Activated T-helper 1 cell treated with Interleukin-2 at 50 U/mL for 16 hours (primary cell): ENCODE measurements around the gene PXDN.
"Not testable (repeated sequence)": the region's sequence is repeated elsewhere in the genome, so short reads cannot be mapped to it uniquely, and the experiment has no call there.

Experiments
- DNase-seq: peaks from one replicate; pipeline ENCODE4 v3.0.0-alpha.2; 2020; ENCODE audit warnings: low read depth

Gene PXDN, protein sequence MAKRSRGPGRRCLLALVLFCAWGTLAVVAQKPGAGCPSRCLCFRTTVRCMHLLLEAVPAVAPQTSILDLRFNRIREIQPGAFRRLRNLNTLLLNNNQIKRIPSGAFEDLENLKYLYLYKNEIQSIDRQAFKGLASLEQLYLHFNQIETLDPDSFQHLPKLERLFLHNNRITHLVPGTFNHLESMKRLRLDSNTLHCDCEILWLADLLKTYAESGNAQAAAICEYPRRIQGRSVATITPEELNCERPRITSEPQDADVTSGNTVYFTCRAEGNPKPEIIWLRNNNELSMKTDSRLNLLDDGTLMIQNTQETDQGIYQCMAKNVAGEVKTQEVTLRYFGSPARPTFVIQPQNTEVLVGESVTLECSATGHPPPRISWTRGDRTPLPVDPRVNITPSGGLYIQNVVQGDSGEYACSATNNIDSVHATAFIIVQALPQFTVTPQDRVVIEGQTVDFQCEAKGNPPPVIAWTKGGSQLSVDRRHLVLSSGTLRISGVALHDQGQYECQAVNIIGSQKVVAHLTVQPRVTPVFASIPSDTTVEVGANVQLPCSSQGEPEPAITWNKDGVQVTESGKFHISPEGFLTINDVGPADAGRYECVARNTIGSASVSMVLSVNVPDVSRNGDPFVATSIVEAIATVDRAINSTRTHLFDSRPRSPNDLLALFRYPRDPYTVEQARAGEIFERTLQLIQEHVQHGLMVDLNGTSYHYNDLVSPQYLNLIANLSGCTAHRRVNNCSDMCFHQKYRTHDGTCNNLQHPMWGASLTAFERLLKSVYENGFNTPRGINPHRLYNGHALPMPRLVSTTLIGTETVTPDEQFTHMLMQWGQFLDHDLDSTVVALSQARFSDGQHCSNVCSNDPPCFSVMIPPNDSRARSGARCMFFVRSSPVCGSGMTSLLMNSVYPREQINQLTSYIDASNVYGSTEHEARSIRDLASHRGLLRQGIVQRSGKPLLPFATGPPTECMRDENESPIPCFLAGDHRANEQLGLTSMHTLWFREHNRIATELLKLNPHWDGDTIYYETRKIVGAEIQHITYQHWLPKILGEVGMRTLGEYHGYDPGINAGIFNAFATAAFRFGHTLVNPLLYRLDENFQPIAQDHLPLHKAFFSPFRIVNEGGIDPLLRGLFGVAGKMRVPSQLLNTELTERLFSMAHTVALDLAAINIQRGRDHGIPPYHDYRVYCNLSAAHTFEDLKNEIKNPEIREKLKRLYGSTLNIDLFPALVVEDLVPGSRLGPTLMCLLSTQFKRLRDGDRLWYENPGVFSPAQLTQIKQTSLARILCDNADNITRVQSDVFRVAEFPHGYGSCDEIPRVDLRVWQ (N-terminal part only)

GRCh38 chr2:1744446-1745170, at the start of gene PXDN:
PXDN (minus strand) TSS chr2:1744515; CDS start chr2:1744455, 60 bp downstream.
- DNase-seq, result no peak

DNA sequence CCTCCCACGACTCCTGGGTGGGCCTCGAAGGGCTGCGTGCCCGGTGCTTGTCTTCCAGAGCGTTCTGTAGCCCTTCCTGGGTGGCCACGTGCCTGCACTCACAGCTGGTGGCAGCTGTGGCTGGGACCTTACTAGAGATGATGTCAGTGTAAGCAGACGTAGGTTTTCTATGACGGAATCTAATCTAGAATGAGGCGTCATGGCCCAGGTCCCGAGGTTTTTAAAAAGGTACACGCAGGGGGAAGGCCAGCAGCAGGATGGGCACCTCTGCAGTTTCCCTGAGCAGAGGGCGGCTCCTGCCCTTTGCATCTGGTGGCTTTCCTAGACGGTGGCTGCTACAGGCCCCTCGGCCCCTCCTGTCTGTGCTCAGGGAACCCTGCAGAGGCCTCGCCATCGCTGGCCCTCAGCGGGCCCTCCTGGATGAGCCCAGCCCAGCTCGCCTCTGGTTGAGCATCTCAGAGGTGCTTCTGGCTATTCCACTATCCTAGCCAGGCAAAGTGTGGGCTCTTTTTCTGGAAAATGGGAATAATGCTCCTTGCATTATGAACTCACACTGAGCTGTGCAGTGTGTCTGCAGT, 49.6 kb upstream of the PXDN start:
- no peak for DNase-seq

GRCh38 chr2:1793001-1793867, 48.9 kb upstream of the PXDN start:
- DNase-seq, result no peak

DNA sequence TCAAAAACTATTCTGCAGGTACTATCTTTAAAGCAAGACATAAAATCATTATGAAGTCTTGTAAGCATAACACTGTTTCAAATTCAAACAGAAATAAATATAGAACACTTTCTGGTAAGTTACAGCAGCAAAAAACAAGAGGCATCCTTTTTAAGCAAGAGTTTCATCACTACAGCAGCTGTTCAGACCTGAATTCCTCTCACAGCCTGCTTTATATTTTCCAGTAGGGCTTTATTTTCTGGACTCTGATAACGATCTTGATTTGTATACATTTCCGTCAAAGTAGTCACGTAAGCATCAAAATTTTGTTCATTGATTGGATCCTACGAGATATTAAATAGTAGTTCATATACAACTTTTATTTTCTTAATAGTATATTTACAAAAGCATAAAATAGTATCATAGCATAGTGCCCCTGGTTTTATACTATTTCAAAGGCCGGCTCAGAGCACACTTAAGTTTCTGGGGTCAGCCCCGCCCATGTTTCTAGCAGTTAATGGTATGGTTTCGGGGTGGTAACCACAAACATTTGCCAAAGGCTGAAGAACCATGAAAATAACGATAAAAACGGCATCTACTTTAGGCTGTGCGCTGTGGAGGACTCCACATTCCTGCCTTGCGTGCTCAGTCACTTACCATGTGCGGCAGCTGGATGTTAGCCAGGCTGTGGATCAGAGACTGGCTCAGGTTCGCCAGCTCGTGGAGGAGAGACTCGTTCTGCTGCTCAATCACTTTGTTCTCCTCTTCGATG, 47.5 kb upstream of the PXDN start:
- DNase-seq, result no peak

GRCh38 chr2:1791006-1791605, 46.8 kb upstream of the PXDN start:
- no peak for DNase-seq

- no peak for DNase-seq
Measured at GRCh38 chr2:1790473-1790872, 46.2 kb upstream of the PXDN start.

DNA sequence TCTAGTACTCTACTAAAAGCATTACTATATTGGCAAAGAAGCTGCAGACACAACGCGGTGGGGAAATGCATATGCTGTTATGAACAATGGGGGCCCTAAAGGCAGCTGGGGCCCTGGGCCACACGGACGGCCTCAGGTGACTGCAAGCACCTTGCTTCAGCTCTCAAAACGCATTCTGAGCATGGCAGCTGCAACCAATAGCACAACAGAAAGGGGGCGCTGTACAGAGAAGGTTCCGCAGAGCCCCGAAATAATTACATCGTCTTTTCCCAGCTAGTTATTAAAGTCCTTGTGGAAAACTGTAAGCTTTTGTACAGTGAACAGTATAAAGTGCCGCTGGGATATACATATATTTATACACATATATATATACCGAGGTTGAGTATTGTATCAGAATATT, 45.3 kb upstream of the PXDN start:
- DNase-seq, result no peak

- DNase-seq, result no peak
Measured at GRCh38 chr2:1788478-1788959, 44.2 kb upstream of the PXDN start.

- DNase-seq, result no peak
Measured at GRCh38 chr2:1787755-1788477, 43.6 kb upstream of the PXDN start.

- no peak for DNase-seq
Measured at GRCh38 chr2:1784986-1785617, 40.8 kb upstream of the PXDN start.

- DNase-seq, result no peak
Measured at GRCh38 chr2:1784087-1784486, 39.8 kb upstream of the PXDN start.

- no peak for DNase-seq
Measured at GRCh38 chr2:1782514-1782913, 38.2 kb upstream of the PXDN start.

DNA sequence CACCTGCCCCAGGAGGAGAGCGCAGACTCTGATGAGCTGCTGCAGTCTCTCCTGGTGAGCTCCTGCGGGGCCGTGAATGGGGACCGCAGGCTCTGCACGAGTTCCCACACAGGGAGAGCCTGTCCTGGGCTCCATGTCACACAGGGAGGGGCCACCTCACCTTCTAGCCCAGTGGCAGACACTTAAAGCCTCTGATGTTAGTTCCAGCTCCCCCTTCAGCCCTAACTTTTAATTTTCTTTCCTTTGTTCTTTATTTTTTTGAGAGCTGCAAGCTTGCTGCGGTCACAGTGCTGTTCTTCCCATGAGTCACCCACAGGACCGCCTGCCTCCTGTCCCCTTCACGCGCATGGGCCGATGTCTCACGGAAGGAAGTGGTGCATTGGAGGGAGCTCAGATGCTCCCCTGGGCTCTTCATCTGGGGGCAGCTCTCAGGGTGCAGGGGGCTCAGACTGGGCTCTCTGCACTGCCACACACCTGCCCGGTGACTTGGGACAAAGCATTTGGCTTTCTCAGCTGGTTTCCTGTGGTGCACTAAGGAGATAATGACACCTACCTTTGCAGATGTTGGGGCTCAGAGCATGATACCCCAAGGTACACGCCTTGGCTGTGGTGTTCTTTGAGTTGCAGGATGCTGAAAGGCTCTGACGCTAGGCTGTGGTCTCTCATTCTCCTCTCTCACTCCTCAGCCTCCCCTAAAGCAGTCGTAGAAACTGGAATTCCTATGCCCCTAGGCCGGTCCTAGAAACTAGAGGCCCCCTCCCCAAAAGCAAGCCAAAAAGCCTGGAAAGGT, 37.2 kb upstream of the PXDN start:
- DNase-seq, result peak; percentile 29

DNA sequence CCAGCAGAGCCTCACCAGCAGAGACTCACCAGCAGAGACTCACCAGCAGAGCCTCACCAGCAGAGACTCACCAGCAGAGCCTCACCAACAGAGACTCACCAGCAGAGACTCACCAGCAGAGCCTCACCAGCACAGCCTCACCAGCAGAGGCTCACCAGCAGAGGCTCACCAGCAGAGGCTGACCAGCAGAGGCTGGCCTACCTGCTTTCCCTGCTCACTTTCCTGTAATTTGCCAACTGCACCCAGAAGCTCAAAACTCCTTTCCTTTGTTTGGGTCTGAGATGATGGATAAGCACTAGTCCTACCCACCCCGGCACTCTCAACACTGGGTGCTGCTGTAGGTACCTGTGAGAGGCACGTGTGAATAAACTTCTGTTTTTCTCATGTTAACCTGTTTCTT, 36.4 kb upstream of the PXDN start:
- no peak for DNase-seq

DNA sequence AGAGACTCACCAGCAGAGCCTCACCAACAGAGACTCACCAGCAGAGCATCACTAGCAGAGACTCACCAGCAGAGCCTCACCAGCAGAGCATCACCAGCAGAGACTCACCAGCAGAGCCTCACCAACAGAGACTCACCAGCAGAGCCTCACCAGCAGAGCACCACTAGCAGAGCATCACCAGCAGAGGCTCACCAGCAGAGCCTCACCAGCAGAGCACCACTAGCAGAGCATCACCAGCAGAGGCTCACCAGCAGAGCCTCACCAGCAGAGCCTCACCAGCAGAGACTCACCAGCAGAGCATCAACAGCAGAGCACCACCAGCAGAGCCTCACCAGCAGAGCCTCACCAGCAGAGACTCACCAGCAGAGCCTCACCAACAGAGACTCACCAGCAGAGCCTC, 35.7 kb upstream of the PXDN start:
- not testable (repeated sequence) for DNase-seq

GRCh38 chr2:1778566-1778965, 34.3 kb upstream of the PXDN start:
- no peak for DNase-seq

- no peak for DNase-seq
Measured at GRCh38 chr2:1777781-1778180, 33.5 kb upstream of the PXDN start.
